Duodenal mucosa (tissue), 2 donors: ENCODE results near the gene TSPYL6.
"Not testable (repeated sequence)": the region's sequence is repeated elsewhere in the genome, so short reads cannot be mapped to it uniquely, and the experiment has no call there.

ENCODE experiments used
- H3K27ac ChIP-seq: one replicate; pipeline ENCODE4 v1.7.0; 2013; ENCODE audit warnings: low read depth, low read length
- H3K27me3 ChIP-seq, 2 donors: one replicate each; pipeline ENCODE4 v1.7.0; 2013; ENCODE audit warnings: low read length in 2 of 2, control low read depth in 1 of 2; ENCODE audit not compliant: insufficient read depth in 2 of 2, control insufficient read depth in 1 of 2
- H3K36me3 ChIP-seq, 2 donors: one replicate each; pipeline ENCODE4 v1.7.0; 2013; ENCODE audit warnings: low read length in 2 of 2, control low read depth in 1 of 2; ENCODE audit not compliant: insufficient read depth in 2 of 2, control insufficient read depth in 1 of 2
- H3K4me1 ChIP-seq, 2 donors: one replicate each; pipeline ENCODE4 v1.7.0; 2013; ENCODE audit warnings: low read length in 2 of 2, control low read depth in 1 of 2; ENCODE audit not compliant: insufficient read depth in 2 of 2, control insufficient read depth in 1 of 2
- H3K4me3 ChIP-seq, 2 donors: one replicate each; pipeline ENCODE4 v1.7.0; 2013; ENCODE audit warnings: low read length in 2 of 2, low read depth in 1 of 2
- H3K9ac ChIP-seq, 2 donors: one replicate each; pipeline ENCODE4 v1.7.0; 2013; ENCODE audit warnings: low read length in 2 of 2, low read depth in 1 of 2
- H3K9me3 ChIP-seq, 2 donors: one replicate each; pipeline ENCODE4 v1.7.0; 2013; ENCODE audit warnings: low read length in 2 of 2, control low read depth in 1 of 2; ENCODE audit not compliant: control insufficient read depth in 1 of 2

Gene TSPYL6

DNA sequence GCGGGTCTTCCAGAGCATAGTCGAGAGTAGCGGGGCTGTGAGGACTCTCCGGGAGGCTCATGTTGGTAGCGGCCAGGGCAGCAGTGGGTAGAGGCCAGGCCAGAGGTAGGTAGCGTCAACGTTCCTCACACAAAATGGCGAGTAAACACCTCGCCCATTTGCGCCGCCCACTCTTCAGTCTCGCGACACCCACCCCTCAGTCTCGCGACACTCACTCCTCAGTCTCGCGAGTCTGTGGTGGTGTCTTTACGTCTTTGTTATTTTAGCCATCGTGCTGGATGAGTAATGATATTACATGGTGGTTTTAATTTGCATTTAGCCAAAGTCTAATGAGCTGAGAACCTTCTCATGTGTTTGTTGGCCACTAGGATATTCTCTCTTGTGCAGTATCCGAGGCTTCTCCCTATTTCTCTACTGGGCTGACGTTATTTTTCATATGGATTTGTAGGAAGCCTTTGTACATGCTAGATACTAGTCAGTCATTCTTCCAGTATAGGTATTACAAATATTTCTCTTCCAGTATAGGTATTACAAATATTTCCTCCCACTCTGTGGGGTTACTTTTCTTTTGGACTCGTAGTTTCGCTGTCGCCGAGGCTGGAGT lies at the start of gene TSPYL6:
TSPYL6 (minus strand) TSS at position 139 of the 604 bp plus-strand sequence; CDS start at position 61, 78 bp downstream.
- Histone ChIP-seq H3K27ac (no peak within 1 kb of the TSS), H3K27me3 (no peaks in the 10 kb centered on the region), H3K4me3 (no peak within 1 kb of the TSS), H3K36me3 (no peaks in the 10 kb centered on the region), H3K9me3 (no peaks in the 10 kb centered on the region), H3K9ac (no peak within 1 kb of the TSS), H3K4me1 (no peaks in the 10 kb centered on the region)

- no peak overlapping the region for H3K9ac ChIP-seq
- H3K9me3 ChIP-seq = no peaks in the 10 kb centered on the region
- no peaks in the 10 kb centered on the region for H3K27me3 ChIP-seq
- no peak overlapping the region for H3K4me3 ChIP-seq
- no peak overlapping the region for H3K27ac ChIP-seq
- H3K36me3 ChIP-seq = no peaks in the 10 kb centered on the region
- no peaks in the 10 kb centered on the region for H3K4me1 ChIP-seq
Observed at GRCh38 chr2:54303631-54304030, 47.6 kb upstream of the TSPYL6 start.

DNA sequence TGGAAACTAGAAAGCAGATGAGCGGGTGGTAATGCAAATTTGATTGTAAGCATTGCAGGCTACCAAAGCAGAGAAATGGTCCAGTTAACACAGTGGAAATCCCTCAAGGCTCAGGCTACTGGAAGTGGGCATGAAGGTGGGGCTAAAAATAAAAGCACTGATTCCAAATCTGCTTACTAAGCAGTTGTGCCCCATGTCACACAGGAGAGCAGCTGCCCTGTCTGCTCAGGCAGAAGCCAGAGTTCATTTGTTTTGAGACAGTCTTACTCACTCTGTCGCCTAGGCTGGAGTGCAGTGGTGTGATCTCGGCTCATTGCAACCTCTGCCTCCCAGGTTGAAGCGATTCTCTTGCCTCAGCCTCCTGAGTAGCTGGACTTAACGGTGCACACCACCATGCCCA lies 42.5 kb upstream of the TSPYL6 start:
- Histone ChIP-seq H3K9ac (no peak overlapping the region), H3K9me3 (no peaks in the 10 kb centered on the region), H3K4me3 (no peak overlapping the region), H3K27me3 (no peaks in the 10 kb centered on the region), H3K36me3 (no peaks in the 10 kb centered on the region), H3K27ac (no peak overlapping the region), H3K4me1 (no peaks in the 10 kb centered on the region)

- Histone ChIP-seq H3K9ac (no peak overlapping the region), H3K9me3 (no peaks in the 10 kb centered on the region), H3K4me1 (no peaks in the 10 kb centered on the region), H3K36me3 (no peaks in the 10 kb centered on the region), H3K4me3 (no peak overlapping the region), H3K27me3 (no peaks in the 10 kb centered on the region), H3K27ac (no peak overlapping the region)
Observed at GRCh38 chr2:54295911-54296310, 39.9 kb upstream of the TSPYL6 start.

DNA sequence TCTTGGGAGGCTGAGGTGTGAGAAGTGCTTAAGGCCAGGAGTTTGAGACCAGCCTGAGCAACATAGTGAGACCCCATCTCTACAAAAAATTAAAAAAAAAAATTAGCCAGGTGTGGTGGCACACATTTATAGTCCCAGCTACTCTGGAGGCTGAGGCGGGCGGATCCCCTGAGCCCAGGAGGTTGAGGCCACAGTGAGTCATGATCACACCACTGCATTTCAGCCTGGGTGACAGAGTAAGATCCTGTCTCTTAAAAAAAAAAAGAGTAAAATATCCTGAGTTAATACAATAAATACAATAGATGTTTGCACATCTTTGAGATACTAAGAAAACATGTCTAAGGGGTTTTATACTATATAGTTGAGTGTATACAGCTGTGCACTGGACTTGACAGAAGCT lies 38.6 kb upstream of the TSPYL6 start:
- not testable (repeated sequence) for H3K27ac ChIP-seq, H3K9ac ChIP-seq, H3K27me3 ChIP-seq, H3K9me3 ChIP-seq, H3K36me3 ChIP-seq, H3K4me1 ChIP-seq, H3K4me3 ChIP-seq

- Histone ChIP-seq H3K9me3 (no peaks in the 10 kb centered on the region), H3K4me3 (no peak overlapping the region), H3K36me3 (no peaks in the 10 kb centered on the region), H3K27me3 (no peaks in the 10 kb centered on the region), H3K9ac (no peak overlapping the region), H3K4me1 (no peaks in the 10 kb centered on the region), H3K27ac (no peak overlapping the region)
Observed at GRCh38 chr2:54290356-54291025, 34.5 kb upstream of the TSPYL6 start.

GRCh38 chr2:54289917-54290316 lies 33.9 kb upstream of the TSPYL6 start:
- Histone ChIP-seq H3K9ac (no peak overlapping the region), H3K27me3 (no peaks in the 10 kb centered on the region), H3K27ac (no peak overlapping the region), H3K9me3 (no peaks in the 10 kb centered on the region), H3K4me1 (no peaks in the 10 kb centered on the region), H3K4me3 (no peak overlapping the region), H3K36me3 (no peaks in the 10 kb centered on the region)

DNA sequence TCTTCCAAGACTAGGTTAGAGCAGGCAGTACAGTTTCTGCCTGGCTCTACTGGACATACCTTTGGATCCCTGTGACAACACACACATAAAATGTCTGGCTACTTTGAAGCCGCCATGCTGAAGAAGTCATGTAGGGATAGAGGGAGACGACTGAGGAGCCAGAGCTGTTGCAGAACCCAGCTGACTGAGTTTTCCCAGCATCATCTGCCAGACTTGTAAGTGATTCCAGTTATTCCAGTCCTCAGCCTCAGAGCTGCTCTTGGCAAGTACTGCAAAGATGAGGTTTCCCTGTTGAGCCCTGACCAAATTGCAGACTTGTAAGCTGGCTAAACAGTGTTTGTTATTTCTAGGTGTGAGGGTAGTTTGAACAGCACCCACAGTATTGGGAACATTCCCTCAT lies 31.5 kb upstream of the TSPYL6 start:
- no peaks in the 10 kb centered on the region for H3K4me1 ChIP-seq
- no peak overlapping the region for H3K9ac ChIP-seq
- no peaks in the 10 kb centered on the region for H3K9me3 ChIP-seq
- no peak overlapping the region for H3K4me3 ChIP-seq
- no peaks in the 10 kb centered on the region for H3K36me3 ChIP-seq
- no peak overlapping the region for H3K27ac ChIP-seq
- H3K27me3 ChIP-seq = no peaks in the 10 kb centered on the region

DNA sequence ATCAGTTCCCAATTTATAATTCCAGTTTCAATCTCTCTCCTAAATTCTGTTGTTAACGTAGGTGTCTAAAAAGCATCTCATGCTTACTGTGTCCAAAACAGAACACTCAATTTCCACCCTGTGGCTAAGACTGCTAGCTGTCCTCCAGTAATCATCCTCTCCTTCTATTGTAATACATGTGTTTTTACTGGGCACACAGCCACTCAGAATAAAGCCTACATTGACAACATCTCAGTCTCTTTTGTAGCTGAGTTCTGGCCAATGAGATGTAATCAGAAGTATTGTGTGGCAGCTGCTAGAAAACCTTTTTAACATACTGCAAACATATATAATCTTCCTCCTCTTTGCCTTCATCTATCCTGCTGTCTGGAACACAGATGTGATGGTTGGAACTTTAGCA lies 29.4 kb upstream of the TSPYL6 start:
- H3K27me3 ChIP-seq = no peaks in the 10 kb centered on the region
- no peak overlapping the region for H3K27ac ChIP-seq
- no peaks in the 10 kb centered on the region for H3K4me1 ChIP-seq
- no peak overlapping the region for H3K4me3 ChIP-seq
- H3K9ac ChIP-seq = no peak overlapping the region
- H3K36me3 ChIP-seq = no peaks in the 10 kb centered on the region
- no peaks in the 10 kb centered on the region for H3K9me3 ChIP-seq

DNA sequence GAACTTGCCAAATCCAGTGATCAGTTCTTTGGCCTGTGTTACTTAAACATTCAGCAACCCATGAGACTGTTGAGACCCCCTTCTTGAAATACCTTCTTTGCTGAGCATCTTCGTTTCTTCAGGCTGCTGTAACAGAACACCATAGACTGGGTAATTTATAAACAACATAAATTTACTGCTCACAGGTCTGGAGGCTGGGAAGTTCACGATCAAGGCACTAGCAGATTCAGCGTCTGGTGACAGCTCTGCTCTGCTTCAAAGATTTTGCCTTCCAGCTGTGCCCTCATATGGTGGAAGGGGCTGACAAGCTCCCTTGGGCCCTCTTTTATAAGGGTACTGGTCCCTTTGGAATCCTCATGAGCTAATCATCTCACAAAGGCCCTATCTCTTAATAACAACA lies 28.8 kb upstream of the TSPYL6 start:
- H3K9ac ChIP-seq = no peak overlapping the region
- H3K36me3 ChIP-seq = no peaks in the 10 kb centered on the region
- H3K4me1 ChIP-seq = no peaks in the 10 kb centered on the region
- no peak overlapping the region for H3K27ac ChIP-seq
- H3K4me3 ChIP-seq = no peak overlapping the region
- no peaks in the 10 kb centered on the region for H3K27me3 ChIP-seq
- no peaks in the 10 kb centered on the region for H3K9me3 ChIP-seq
